ENCODE data around the gene SCN1B.

GRCh38 chr19:35058370-35058769 is 28.1 kb downstream of the SCN1B start:
- no peak for TF ChIP-seq CTCF (IDR thresholded peaks at IDR 0.05; ENCODE audit: insufficient read depth, low read length, poor library complexity, severe bottlenecking)
- no peak for TF ChIP-seq EZH2phosphoT487 (conservative IDR thresholded peaks at IDR 0.05; ENCODE audit: low read length)
